NCI-H345 treated with DMSO at 0.1 percent for 48 hours (cell line): ENCODE measurements around the gene LKAAEAR1.
"Not testable (repeated sequence)": the region's sequence is repeated elsewhere in the genome, so short reads cannot be mapped to it uniquely, and the experiment has no call there.

Experiments
- DNase-seq: peaks from one replicate; lab custom pipeline; 2025; ENCODE audit not compliant: unreplicated experiment; lab: John Stamatoyannopoulos, UW

LKAAEAR1 gene

DNA sequence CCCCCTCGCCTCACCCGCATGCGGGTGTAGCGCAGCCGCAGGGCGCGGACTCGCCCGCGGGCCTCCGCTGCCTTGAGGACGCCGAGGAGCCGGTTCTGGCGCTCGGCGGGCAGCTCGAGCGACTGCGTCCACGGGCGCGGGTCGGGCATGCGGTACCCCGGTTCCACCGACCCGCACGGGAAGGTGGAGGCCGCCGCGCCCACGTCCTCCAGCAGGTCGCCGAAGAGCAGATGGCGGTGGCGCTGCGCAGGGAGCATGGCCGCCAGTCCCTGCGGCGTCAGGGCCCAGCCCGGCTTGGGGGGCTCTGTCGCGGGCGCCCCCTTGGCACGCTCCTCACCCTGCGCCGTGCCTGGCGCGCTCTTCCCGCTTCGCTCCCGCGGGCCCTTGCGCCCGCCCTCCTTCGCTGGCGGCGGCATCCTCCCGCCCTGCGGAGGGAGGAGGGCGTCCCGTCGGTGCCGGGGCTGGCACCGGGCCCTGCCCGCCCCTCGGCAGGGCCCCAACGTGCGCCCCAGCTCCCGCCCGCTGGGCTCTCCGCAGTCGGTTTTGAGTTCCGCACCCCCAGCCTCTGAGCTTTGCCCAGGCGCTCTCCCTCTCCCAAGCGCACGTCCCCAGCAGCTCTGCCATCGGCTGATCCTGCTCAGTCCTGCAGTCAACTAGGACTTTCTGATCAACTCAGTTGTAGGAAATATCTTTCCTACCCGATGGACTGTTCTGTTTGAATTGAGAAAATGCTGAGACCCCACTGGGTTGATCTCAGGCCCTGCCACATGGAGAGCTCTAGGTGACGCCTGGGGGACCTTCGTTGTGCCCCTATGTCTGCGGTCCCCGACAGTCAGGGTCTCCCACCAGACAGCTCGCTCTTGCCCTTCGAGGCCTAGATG lies at the start of gene LKAAEAR1:
LKAAEAR1 (minus strand) TSS at position 595 of the 881 bp plus-strand sequence; CDS start at position 416, 179 bp downstream.
- no peak for DNase-seq

GRCh38 chr20:64131406-64131805 lies 47.2 kb upstream of the LKAAEAR1 start:
- peak; percentile 43 for DNase-seq

DNA sequence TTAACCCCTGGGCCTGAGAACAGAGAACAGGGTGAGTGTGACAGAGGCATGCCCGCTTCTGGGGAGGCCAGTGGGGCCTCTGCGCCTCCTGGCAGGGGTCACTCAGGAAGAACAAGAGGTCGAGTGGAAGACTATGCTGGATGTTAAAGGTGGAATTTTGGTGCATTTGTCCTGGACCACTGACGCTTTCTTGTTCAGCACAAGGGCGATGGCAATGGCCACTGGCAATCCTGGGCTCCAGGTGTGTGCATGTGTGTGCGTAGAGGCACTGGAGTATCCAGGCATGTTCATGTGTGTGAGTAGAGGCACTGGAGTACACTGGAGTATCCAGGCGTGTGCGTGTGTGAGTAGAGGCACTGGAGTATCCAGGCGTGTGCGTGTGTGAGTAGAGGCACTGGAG lies 46.7 kb upstream of the LKAAEAR1 start:
- no peak for DNase-seq

DNA sequence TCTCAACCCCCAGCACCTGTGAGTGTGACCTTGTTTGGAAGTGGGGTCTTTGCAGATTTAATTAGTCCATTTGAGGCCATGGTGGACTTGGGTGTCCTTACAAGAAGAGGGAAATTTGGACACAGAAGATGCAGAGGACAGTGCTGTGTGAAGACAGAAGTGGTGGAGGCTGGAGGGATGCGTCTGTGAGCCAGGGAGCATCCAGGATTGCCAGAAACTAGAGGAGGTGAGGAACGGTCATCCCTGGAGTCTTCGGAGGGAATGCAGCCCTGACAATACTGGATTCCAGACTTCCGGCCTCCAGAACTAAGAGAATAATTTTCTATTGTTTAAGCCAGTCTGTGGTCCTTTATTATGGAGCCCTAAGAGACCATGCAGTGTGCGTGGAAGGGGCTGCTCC lies 46.1 kb upstream of the LKAAEAR1 start:
- DNase-seq, result no peak

GRCh38 chr20:64129146-64129782 lies 45.1 kb upstream of the LKAAEAR1 start:
- no peak for DNase-seq

- not testable (repeated sequence) for DNase-seq
Observed at GRCh38 chr20:64123517-64123916, 39.3 kb upstream of the LKAAEAR1 start.

DNA sequence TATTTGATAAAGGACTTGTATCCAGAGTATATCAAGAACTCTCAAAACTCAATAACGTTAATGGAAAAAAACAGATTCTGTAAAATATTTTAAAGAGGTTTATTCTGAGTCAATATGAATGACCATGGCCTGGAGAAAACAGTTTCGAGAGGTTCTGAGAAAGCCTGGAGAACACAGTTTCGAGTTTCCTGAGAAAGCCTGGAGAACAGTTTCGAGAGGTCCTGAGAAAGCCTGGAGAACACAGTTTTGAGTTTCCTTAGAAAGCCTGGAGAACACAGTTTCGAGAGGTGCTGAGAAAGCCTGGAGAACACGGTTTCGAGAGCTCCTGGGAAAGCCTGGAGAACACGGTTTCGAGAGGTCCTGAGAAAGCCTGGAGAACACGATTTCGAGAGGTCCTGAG lies 38.7 kb upstream of the LKAAEAR1 start:
- not testable (repeated sequence) for DNase-seq

GRCh38 chr20:64121586-64121985 lies 37.4 kb upstream of the LKAAEAR1 start:
- DNase-seq, result no peak

- no peak for DNase-seq
Observed at GRCh38 chr20:64119681-64120341, 35.6 kb upstream of the LKAAEAR1 start.

DNA sequence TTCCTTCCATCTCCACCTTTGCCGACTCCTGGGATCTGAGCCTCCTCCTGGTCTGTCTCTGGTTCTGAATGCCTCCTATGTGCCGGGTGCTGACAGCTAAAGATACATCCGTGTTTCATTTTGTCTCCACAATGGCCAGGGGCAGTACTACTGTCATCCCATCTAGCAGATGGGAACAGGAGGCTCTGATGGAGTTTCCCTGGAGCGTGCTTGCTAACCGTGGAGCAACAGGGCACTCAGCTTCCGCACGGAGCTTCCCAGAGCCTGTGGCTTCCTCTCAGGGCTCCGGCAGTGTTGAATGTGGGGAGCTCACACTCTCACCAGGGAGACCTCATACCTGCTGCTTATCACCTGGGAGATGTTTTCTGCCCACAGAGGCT lies 35.1 kb upstream of the LKAAEAR1 start:
- no peak for DNase-seq

DNA sequence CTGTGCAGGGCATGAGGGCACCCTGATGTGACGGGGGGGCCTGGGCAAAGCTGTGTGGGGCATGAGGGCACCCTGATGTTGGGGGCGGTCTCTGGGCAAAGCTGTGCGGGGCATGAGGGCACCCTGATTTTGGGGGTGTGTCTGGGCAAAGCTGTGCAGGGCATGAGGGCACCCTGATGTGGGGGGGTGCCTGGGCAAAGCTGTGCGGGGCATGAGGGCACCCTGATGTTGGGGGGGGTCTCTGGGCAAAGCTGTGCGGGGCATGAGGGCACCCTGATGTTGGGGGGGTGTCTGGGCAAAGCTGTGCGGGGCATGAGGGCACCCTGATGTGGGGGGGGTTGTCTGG lies 33.2 kb upstream of the LKAAEAR1 start:
- DNase-seq, result not testable (repeated sequence)

- no peak for DNase-seq
Observed at GRCh38 chr20:64116541-64117431, 32.6 kb upstream of the LKAAEAR1 start.

- DNase-seq, result no peak
Observed at GRCh38 chr20:64116016-64116415, 31.8 kb upstream of the LKAAEAR1 start.

GRCh38 chr20:64115171-64115911 lies 31.1 kb upstream of the LKAAEAR1 start:
- DNase-seq, result no peak

DNA sequence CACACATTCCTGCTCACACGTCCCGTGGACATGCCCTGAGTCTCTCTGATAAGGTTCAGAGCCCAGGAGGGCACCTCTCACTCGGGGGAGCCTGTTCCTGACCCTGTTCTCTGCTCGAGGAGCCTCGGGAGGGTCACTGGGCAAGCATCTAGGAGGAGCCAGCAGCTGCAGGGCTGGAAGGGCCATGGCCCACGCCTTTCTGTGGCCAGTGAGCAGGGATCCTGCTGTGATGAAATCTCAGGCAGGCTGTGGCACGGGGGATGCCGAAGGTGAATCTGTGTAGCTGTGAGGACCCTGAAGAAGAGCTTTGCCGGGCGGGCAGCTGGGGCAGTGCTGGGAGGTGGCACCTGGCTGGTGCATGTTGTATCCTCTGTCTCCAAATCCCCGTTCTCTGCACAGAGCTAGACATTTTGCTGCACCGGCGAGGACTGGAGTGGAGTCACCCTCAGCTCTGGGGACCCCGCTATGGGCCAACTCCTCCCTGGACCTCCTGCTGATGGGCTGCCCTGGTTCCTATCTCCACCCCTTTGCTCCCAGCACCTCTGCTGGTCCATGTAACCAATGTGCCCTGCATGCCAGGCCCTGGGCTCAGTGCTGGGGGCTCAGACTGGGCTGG lies 30.3 kb upstream of the LKAAEAR1 start:
- DNase-seq, result no peak

DNA sequence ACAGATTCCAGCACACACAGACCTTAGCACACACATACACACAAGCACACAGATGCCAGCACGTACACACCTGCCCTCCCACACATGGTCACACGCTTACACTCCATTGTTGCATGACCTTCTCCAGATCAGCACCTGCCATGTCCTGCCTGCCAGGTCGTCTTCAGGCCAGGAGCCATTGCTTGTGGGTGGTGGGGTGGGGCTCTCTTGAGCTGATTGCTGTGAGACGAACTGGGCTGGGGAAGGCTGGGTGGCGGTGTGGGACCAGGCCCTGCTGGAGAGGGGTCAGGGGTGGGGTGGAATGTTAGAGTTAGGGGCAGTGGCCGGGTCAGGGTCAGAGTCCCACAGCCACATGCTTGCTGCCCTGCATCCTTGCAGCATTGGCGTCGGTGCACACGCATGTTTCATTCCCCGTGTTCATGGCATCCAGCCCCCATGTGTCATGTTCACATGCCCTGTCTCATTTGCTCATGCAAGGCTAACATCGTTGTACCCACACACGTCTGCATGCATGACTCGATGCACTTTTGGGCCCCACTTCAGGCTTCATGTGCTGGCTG lies 29.7 kb upstream of the LKAAEAR1 start:
- no peak for DNase-seq

GRCh38 chr20:64113444-64113775 lies 29.2 kb upstream of the LKAAEAR1 start:
- no peak for DNase-seq

- no peak for DNase-seq
Observed at GRCh38 chr20:64112691-64113443, 28.7 kb upstream of the LKAAEAR1 start.
